PC-3 (cell line): ENCODE measurements around the gene SLC6A3. TPM values are rescaled to one million over a fixed set of nuclear protein-coding genes. Genes with fewer than 3 reads are reported as not detected.

ENCODE experiments used
- ATAC-seq: fragments of 200-7000 bp; cut with Tn5 transposase; 2 replicates; pipeline ENCODE4 v1.9.1; 2020; ENCODE audit warnings: mild to moderate bottlenecking, moderate library complexity
- BruUV-seq: library from RNA; stranded (reverse); fragments of 400-500 nt; replicated peaks from 2 replicates; lab custom pipeline; 2021; lab: Mats Ljungman, UMichigan
- CTCF ChIA-PET: fragments of 300-600 bp; sonication (Branson Sonifier 250); formaldehyde crosslinking; loops from one replicate; lab custom pipeline; 2022; ENCODE audit warnings: antibody characterized with exemption; lab: Charles Lee
- POLR2A ChIA-PET: fragments of 300-600 bp; sonication (Branson Sonifier 250); formaldehyde crosslinking; loops from one replicate; lab custom pipeline; 2022; ENCODE audit warnings: antibody characterized with exemption; ENCODE audit not compliant: unreplicated experiment; lab: Charles Lee
- DNase-seq: peaks from one replicate; pipeline ENCODE4 v3.0.0-alpha.2; 2015
- H2AFZ ChIP-seq: fragments of 300-600 bp; sonication (generic); 2 replicates; pipeline ENCODE4 v1.6.0; 2016; ENCODE audit warnings: antibody characterized with exemption, low read length
- H3F3A ChIP-seq: fragments of 300-600 bp; sonication (generic); one replicate; pipeline ENCODE4 v1.6.0; 2017; ENCODE audit warnings: antibody characterized with exemption, low read length, control low read depth, mild to moderate bottlenecking; ENCODE audit not compliant: unreplicated experiment
- H3K27ac ChIP-seq: fragments of 300-600 bp; sonication (generic); 2 replicates; pipeline ENCODE4 v1.5.1; 2016; ENCODE audit warnings: mild to moderate bottlenecking, low read length
- H3K27me3 ChIP-seq: fragments of 300-600 bp; sonication (generic); 2 replicates; pipeline ENCODE4 v1.6.1; 2016; ENCODE audit warnings: low read length, mixed read lengths
- H3K36me3 ChIP-seq: fragments of 300-600 bp; sonication (generic); 2 replicates; pipeline ENCODE4 v1.6.1; 2016; ENCODE audit warnings: low read depth, mixed run types, low read length, mixed read lengths
- H3K4me1 ChIP-seq: fragments of 300-600 bp; sonication (generic); 2 replicates; pipeline ENCODE4 v1.5.1; 2016; ENCODE audit warnings: low read length; ENCODE audit not compliant: insufficient read depth
- H3K4me2 ChIP-seq: fragments of 300-600 bp; sonication (generic); 2 replicates; pipeline ENCODE4 v1.6.0; 2016; ENCODE audit warnings: low read length
- H3K4me3 ChIP-seq: fragments of 300-600 bp; sonication (generic); 2 replicates; pipeline ENCODE4 v1.5.1; 2016; ENCODE audit warnings: mild to moderate bottlenecking, low read length, mixed read lengths
- H3K79me2 ChIP-seq: fragments of 300-600 bp; sonication (generic); 2 replicates; pipeline ENCODE4 v1.6.1; 2017; ENCODE audit warnings: low read length, mixed read lengths
- H3K9ac ChIP-seq: fragments of 300-600 bp; sonication (generic); 2 replicates; pipeline ENCODE4 v1.6.0; 2016; ENCODE audit warnings: mild to moderate bottlenecking, low read length
- H3K9me2 ChIP-seq: fragments of 300-600 bp; sonication (generic); replicated peaks from 2 replicates; pipeline ENCODE4 v1.6.1; 2016; ENCODE audit warnings: mixed run types, low read length, mixed read lengths
- H3K9me3 ChIP-seq: fragments of 300-600 bp; sonication (generic); 2 replicates; pipeline ENCODE4 v1.6.1; 2016; ENCODE audit warnings: low read length, mixed read lengths
- H4K20me1 ChIP-seq: fragments of 300-600 bp; sonication (generic); 2 replicates; pipeline ENCODE4 v1.6.1; 2016; ENCODE audit warnings: low read length, mixed read lengths
- CTCF ChIP-seq: fragments of 300-600 bp; sonication (generic); conservative IDR thresholded peaks from 2 replicates; pipeline ENCODE4 v1.5.1; 2017; ENCODE audit warnings: antibody characterized with exemption, low read depth, mild to moderate bottlenecking, low read length
- EZH2 ChIP-seq: fragments of 300-600 bp; sonication (generic); IDR thresholded peaks from one replicate; pipeline ENCODE4 v1.6.1; 2017; ENCODE audit warnings: antibody characterized with exemption, mild to moderate bottlenecking, low read length; ENCODE audit not compliant: unreplicated experiment
- EZH2phosphoT487 ChIP-seq: fragments of 300-600 bp; sonication (generic); IDR thresholded peaks from 2 replicates; pipeline ENCODE4 v1.6.1; 2018; ENCODE audit warnings: mild to moderate bottlenecking, antibody characterized with exemption, low read length, borderline replicate concordance
- intact Hi-C: fragments of 100-400 bp; cut with micrococcal nuclease; formaldehyde crosslinking; loops from 2 replicates; pipeline ENCODE4 v1.9.0; 2023
- total RNA-seq: library from RNA; depleted of rRNA; stranded (reverse); fragments of >200 nt; gene quantifications from 2 replicates; pipeline ENCODE4 v1.2.3, GENCODE V29; 2014

Gene SLC6A3
- total RNA-seq, 1 experiment from 2014 or later = not detected

- POLR2A ChIA-PET = no interaction called here
- no peak for ATAC-seq
Measured at GRCh38 chr5:1418921-1419280, 26.3 kb downstream of the SLC6A3 start.

GRCh38 chr5:1418238-1418920 is 26.9 kb downstream of the SLC6A3 start:
- Histone ChIP-seq H3K4me2 (no peak overlapping the region), H3K79me2 (no peaks in the 10 kb centered on the region), H2AFZ (no peak overlapping the region), H3K4me1 (no peaks in the 10 kb centered on the region), H3K9ac (no peak overlapping the region), H3K9me3 (no peaks in the 10 kb centered on the region), H3K4me3 (no peak overlapping the region), H3F3A (no peaks in the 10 kb centered on the region), H3K36me3 (no peaks in the 10 kb centered on the region), H4K20me1 (no peaks in the 10 kb centered on the region), H3K9me2 (no peaks in the 10 kb centered on the region), H3K27ac (no peak overlapping the region), H3K27me3 (no peaks in the 10 kb centered on the region)
- ChIA-PET CTCF (no interaction called here), POLR2A (no interaction called here)
- TF ChIP-seq EZH2 = no peak
- TF ChIP-seq CTCF = no peak
- TF ChIP-seq EZH2phosphoT487 = no peak
- BruUV-seq = no TSS peak
- ATAC-seq = no peak
- DNase-seq = no peak
- intact Hi-C loops = no loop called here

More at GRCh38 chr5:1418921-1419280, 26.3 kb downstream of the SLC6A3 start:
- DNase-seq = no peak
- no peaks in the 10 kb centered on the region for H3K9me3 ChIP-seq
- no peak overlapping the region for H3K4me2 ChIP-seq
- no peak overlapping the region for H3K4me3 ChIP-seq
- no peak overlapping the region for H3K27ac ChIP-seq
- H2AFZ ChIP-seq = no peak overlapping the region
- no peaks in the 10 kb centered on the region for H4K20me1 ChIP-seq
- no peaks in the 10 kb centered on the region for H3K9me2 ChIP-seq
- intact Hi-C loops = no loop called here
- H3K4me1 ChIP-seq = no peaks in the 10 kb centered on the region
- no peaks in the 10 kb centered on the region for H3K36me3 ChIP-seq
- TF ChIP-seq CTCF = no peak
- TF ChIP-seq EZH2phosphoT487 = no peak
- TF ChIP-seq EZH2 = no peak
- CTCF ChIA-PET = no interaction called here
- H3K27me3 ChIP-seq = no peaks in the 10 kb centered on the region
- BruUV-seq = no TSS peak
- no peaks in the 10 kb centered on the region for H3F3A ChIP-seq
- no peaks in the 10 kb centered on the region for H3K79me2 ChIP-seq
- no peak overlapping the region for H3K9ac ChIP-seq

GRCh38 chr5:1417586-1418225 is 27.5 kb downstream of the SLC6A3 start:
- TF ChIP-seq EZH2phosphoT487 (no peak), EZH2 (no peak), CTCF (no peak)
- Histone ChIP-seq H3F3A (no peaks in the 10 kb centered on the region), H3K9me3 (no peaks in the 10 kb centered on the region), H3K4me2 (no peak overlapping the region), H3K4me1 (no peaks in the 10 kb centered on the region), H3K4me3 (no peak overlapping the region), H3K36me3 (no peaks in the 10 kb centered on the region), H3K27ac (no peak overlapping the region), H3K79me2 (no peaks in the 10 kb centered on the region), H3K9me2 (no peaks in the 10 kb centered on the region), H3K27me3 (no peaks in the 10 kb centered on the region), H2AFZ (no peak overlapping the region), H3K9ac (no peak overlapping the region), H4K20me1 (no peaks in the 10 kb centered on the region)
- CTCF ChIA-PET = no interaction called here
- intact Hi-C loops = no loop called here
- ATAC-seq (no peak), DNase-seq (no peak)
- POLR2A ChIA-PET = no interaction called here
- BruUV-seq = no TSS peak
